Peyer's patch (tissue), 4 donors: ENCODE measurements around the gene R3HDM4. TPM values are rescaled to one million over a fixed set of nuclear protein-coding genes. Genes with fewer than 3 reads are reported as not detected.
"Not testable (repeated sequence)": the region's sequence is repeated elsewhere in the genome, so short reads cannot be mapped to it uniquely, and the experiment has no call there.

Experiments
- DNase-seq, 3 donors: peaks; one replicate each; pipeline ENCODE4 v3.0.0-alpha.2; 2017 to 2019
- H3K27ac ChIP-seq, 4 donors: fragments of 200-600 bp; sonication (generic); one replicate each; pipeline ENCODE4 v1.5.1; 2016 to 2019
- H3K27me3 ChIP-seq, 2 donors: fragments of 200-600 bp; sonication (generic); one replicate each; pipeline ENCODE4 v1.5.1; 2019
- H3K36me3 ChIP-seq, 3 donors: fragments of 200-600 bp; sonication (generic); one replicate each; pipeline ENCODE4 v1.5.1; 2016 to 2019
- H3K4me1 ChIP-seq, 4 donors: fragments of 200-600 bp; sonication (generic); one replicate each; pipeline ENCODE4 v1.5.1; 2016 to 2019
- H3K4me3 ChIP-seq, 4 donors: fragments of 200-600 bp; sonication (generic); 1 replicate in 3 of 4; 2 replicates in 1 of 4; pipeline ENCODE4 v1.5.1; 2016 to 2019; ENCODE audit warnings: mild to moderate bottlenecking in 1 of 4
- H3K9me3 ChIP-seq, 4 donors: fragments of 200-600 bp; sonication (generic); one replicate each; pipeline ENCODE4 v1.5.1; 2016 to 2019; ENCODE audit warnings: mild to moderate bottlenecking in 1 of 4
- POLR2A ChIP-seq, 2 donors: fragments of 450-650 bp; IDR thresholded peaks; one replicate each; pipeline ENCODE4 v1.5.1; 2017; ENCODE audit warnings: antibody characterized with exemption in 2 of 2, mild to moderate bottlenecking in 2 of 2, moderate library complexity in 2 of 2
- total RNA-seq, 4 donors: library from RNA; depleted of rRNA; stranded (reverse); fragments of >200 nt; gene quantifications; one replicate each; pipeline ENCODE4 v1.1.0, GENCODE V29; 2016
- TF ChIP-seq, protein P1 (sequence below), 6 experiments: fragments of 450-650 bp in 4 of 6; fragments of 200-600 bp in 2 of 6; sonication (generic) in 1 of 6; IDR thresholded peaks; one replicate each; pipeline ENCODE4 v1.5.1; 2017 to 2019; ENCODE audit warnings: antibody characterized with exemption in 6 of 6, mild to moderate bottlenecking in 3 of 6, moderate library complexity in 1 of 6

The R3HDM4 gene
- total RNA-seq, 4 donors from 2014 or later, result 20.8 to 43.5 (median 34.8) TPM

DNA sequence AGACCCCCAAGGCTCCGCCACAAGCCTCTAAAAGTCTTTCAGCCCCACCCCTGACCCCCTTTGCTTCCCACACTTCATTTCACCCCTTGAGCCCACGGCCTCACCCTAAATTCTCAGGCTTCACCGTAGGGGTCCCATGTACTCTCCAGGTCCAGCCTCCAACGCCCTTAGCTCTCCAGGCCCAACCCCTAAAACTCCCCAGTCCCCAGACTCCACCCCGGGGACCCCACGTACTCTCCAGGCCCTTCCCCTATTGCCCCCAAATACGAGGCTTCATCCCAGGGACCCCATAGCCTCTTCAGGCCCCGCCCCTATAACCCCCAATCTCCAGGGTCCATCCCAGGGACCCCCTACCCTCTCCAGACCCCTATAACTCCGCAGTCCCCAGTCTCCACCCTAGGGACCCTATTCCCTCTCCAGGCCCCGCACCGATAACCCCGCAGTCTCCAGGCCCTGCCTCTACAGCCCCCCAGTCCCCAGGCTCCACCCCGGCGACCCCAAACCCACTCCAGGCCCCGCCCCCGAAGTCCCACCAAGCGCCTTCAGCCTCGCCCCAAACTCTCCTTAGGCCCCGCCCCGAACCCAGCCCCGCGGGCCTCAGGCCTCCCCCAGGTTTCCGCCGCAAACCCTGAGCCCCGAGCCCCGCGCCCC lies 20.7 kb downstream of the R3HDM4 start:
- no peak for TF ChIP-seq POLR2A (IDR thresholded peaks at IDR 0.05)
- TF ChIP-seq, protein P1, sequence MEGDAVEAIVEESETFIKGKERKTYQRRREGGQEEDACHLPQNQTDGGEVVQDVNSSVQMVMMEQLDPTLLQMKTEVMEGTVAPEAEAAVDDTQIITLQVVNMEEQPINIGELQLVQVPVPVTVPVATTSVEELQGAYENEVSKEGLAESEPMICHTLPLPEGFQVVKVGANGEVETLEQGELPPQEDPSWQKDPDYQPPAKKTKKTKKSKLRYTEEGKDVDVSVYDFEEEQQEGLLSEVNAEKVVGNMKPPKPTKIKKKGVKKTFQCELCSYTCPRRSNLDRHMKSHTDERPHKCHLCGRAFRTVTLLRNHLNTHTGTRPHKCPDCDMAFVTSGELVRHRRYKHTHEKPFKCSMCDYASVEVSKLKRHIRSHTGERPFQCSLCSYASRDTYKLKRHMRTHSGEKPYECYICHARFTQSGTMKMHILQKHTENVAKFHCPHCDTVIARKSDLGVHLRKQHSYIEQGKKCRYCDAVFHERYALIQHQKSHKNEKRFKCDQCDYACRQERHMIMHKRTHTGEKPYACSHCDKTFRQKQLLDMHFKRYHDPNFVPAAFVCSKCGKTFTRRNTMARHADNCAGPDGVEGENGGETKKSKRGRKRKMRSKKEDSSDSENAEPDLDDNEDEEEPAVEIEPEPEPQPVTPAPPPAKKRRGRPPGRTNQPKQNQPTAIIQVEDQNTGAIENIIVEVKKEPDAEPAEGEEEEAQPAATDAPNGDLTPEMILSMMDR (IDR thresholded peaks at IDR 0.05), result no peak
- DNase-seq, result no peak
- Histone ChIP-seq H3K4me1 (peaks cover 0 to 12% (median 5%) of the 10 kb centered on the region in 4 donors), H3K9me3 (no peaks in the 10 kb centered on the region), H3K4me3 (peak overlapping the region; percentile 63 to 98 (median 89)), H3K36me3 (peaks cover 0 to 42% (median 0%) of the 10 kb centered on the region in 3 donors), H3K27ac (peak overlapping the region; percentile 83 to 99 (median 94)), H3K27me3 (no peaks in the 10 kb centered on the region)

DNA sequence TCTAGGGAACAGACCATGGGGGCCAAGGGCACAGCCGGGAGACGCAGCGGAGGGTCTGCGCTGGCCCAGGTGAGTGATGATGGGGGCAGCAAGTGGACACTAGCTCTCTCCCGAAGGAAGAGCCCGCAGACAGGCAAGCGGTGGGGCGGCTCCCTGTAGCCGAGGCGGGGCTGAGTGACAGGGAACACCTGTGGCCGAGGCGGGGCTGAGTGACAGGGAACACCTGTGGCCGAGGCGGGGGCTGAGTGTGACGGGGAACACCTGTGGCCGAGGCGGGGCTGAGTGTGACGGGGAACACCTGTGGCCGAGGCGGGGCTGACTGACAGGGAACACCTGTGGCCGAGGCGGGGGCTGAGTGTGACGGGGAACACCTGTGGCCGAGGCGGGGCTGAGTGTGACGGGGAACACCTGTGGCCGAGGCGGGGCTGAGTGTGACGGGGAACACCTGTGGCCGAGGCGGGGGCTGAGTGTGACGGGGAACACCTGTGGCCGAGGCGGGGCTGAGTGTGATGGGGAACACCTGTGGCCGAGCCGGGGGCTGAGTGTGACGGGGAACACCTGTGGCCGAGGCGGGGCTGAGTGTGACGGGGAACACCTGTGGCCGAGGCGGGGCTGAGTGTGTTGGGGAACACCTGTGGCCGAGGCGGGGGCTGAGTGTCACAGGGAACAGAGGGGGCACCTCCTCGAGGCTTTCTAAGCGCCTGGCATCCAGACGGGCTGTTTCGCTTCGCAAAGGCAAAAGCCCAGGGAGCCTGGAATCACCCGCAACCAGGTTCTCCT lies 21.4 kb downstream of the R3HDM4 start:
- peak in 2 of 3 donors; percentile 84 to 89 for DNase-seq
- peak in 1 of 2 donors; percentile 14 for TF ChIP-seq POLR2A (IDR thresholded peaks at IDR 0.05)
- H3K36me3 ChIP-seq, result peaks cover 0 to 39% (median 0%) of the 10 kb centered on the region in 3 donors
- peak overlapping the region; percentile 63 to 98 (median 89) for H3K4me3 ChIP-seq
- H3K27ac ChIP-seq, result peak overlapping the region; percentile 83 to 99 (median 94)
- H3K9me3 ChIP-seq, H3K27me3 ChIP-seq: not testable (repeated sequence)
- H3K4me1 ChIP-seq, result peaks cover 0 to 12% (median 5%) of the 10 kb centered on the region in 4 donors

DNA sequence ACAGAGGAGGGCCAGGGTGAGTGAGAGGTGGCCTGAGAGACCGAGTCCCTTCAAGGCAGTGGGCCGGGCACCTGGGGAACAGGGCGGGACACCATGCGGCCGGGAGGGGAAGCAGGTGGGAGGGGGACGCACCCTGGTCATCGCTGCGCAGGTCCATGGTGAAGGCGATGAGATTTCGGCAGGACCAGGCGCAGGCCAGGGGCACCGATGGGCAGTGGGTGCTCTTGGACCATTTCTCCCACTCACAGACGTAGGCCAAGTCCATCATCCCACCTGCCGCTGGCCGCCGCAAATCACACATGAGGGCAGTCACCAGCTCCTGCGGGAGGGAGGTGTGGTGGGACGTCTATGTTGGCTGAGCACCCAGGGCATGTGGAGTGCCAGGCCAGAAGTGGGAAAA lies 22.2 kb downstream of the R3HDM4 start:
- no peak for TF ChIP-seq POLR2A (IDR thresholded peaks at IDR 0.05)
- TF ChIP-seq, protein P1 (IDR thresholded peaks at IDR 0.05), result no peak
- H3K36me3 ChIP-seq, result peaks cover 0 to 44% (median 0%) of the 10 kb centered on the region in 3 donors
- H3K27ac ChIP-seq, result peak overlapping the region in 2 of 4 donors; percentile 26 to 35
- no peak for DNase-seq
- no peaks in the 10 kb centered on the region for H3K27me3 ChIP-seq
- H3K4me3 ChIP-seq, result no peak overlapping the region
- peaks cover 0 to 12% (median 5%) of the 10 kb centered on the region in 4 donors for H3K4me1 ChIP-seq
- no peaks in the 10 kb centered on the region for H3K9me3 ChIP-seq

DNA sequence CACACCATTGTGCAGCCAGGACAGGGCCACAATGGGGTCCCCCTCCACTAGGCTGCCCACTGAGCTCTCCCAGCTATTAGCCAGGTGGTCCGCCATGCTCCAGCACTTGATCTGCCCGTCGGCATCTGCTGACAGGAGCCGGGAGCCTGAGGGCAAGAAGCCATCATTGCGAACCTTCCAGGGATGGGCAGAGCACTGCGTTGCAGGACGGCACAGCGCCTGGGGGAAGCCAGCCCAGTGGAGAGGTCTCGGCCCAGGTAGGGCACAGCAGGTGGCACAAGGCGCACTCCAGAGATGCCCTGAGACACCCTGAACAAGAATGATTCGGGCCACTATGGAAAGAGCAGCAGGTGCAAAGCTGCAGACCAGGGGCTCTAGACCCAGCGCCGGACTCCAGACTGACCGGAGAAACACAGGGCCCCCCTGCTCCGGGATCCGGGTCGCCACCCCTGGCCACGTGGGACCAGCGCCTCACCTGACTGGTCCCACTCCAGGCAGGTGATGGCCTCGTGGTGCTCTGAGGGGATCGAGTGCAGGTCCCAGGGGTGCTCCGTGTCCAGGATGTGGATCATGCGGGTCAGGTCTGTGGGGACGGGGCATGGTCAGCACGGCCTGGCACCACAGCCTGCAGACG lies 23.2 kb downstream of the R3HDM4 start:
- Histone ChIP-seq H3K4me3 (no peak overlapping the region), H3K27ac (no peak overlapping the region), H3K9me3 (no peaks in the 10 kb centered on the region), H3K36me3 (peaks cover 0 to 54% (median 0%) of the 10 kb centered on the region in 3 donors), H3K4me1 (peaks cover 0 to 12% (median 5%) of the 10 kb centered on the region in 4 donors), H3K27me3 (no peaks in the 10 kb centered on the region)
- no peak for DNase-seq
- no peak for TF ChIP-seq POLR2A (IDR thresholded peaks at IDR 0.05)
- TF ChIP-seq, protein P1 (IDR thresholded peaks at IDR 0.05), result no peak

DNA sequence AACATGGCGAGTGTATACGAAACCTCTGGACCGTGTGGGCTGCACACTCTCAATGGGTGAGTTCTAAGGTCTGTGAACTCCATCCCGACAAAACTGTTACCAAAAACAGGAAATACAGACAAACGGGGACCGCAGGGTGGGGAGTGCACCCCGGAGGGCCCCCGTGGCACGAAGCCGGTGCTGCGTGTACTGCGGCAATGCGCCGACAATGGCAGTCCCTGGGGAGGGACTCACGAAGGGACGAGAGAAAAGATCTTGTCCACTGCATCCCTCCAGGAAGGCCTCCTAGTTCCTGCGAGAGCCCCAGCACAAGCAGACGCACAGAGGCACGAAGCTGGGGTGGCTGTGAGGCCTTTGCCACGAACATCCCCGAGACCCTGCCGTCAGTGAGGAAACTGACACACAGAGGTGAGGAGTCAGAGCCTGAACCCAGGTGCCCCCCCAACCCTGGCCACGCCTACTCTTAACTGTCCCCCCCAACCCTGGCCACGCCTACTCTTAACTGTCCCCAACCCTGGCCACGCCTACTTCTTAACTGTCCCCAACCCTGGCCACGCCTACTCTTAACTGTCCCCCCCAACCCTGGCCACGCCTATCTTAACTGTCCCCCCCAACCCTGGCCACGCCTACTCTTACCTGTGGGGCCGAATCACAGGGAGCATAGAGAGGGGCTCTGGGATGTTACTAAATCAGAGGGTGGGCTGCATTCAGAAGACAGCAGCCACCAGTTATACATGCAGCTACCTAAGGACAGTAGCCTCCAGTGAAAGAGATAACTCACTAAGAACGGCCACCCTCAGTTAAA lies 24.2 kb downstream of the R3HDM4 start:
- peaks cover 0 to 12% (median 5%) of the 10 kb centered on the region in 4 donors for H3K4me1 ChIP-seq
- H3K9me3 ChIP-seq, result no peaks in the 10 kb centered on the region
- DNase-seq, result no peak
- H3K4me3 ChIP-seq, result no peak overlapping the region
- H3K27me3 ChIP-seq, result no peaks in the 10 kb centered on the region
- no peak overlapping the region for H3K27ac ChIP-seq
- H3K36me3 ChIP-seq, result peaks cover 0 to 62% (median 0%) of the 10 kb centered on the region in 3 donors
- no peak for TF ChIP-seq POLR2A (IDR thresholded peaks at IDR 0.05)
- TF ChIP-seq, protein P1 (IDR thresholded peaks at IDR 0.05), result no peak
